ENCODE results near the gene FBXL15. TPM values are rescaled to one million over a fixed set of nuclear protein-coding genes. Genes with fewer than 3 reads are reported as not detected.

Gene FBXL15
- total RNA-seq, 2 donors from 2014 or later, result 22.2 to 36.3 TPM

DNA sequence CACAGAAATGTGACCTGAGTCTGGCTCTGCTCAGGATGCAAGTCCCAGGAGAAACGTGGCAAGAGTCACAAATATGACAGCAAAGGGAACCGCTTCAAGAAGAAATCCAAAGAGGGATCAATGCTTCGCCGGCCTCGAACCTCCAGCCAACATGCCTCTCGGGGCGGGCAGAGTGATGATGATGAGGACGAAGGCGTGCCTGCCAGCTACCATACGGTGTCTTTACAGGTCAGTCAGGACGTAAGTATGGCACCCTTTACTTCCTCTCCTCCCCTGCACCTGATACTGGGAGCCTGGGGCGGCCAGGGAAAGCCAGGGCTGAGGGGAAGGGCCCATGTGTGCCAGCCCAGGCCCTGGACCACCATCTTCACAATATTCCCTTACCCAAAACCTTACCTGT is 43.7 kb upstream of the FBXL15 start:
- peaks cover 8 to 18% of the 10 kb centered on the region in 2 donors for H3K36me3 ChIP-seq
- no peak overlapping the region for H3K27ac ChIP-seq
- H3K27me3 ChIP-seq (replicated peaks; ENCODE audit: insufficient read depth), result no peaks in the 10 kb centered on the region
- no peaks in the 10 kb centered on the region for H3K9me3 ChIP-seq
- DNase-seq (ENCODE audit: low spot score), result no peak
- H3K4me1 ChIP-seq (replicated peaks), result no peaks in the 10 kb centered on the region
- TF ChIP-seq POLR2AphosphoS5 (IDR thresholded peaks at IDR 0.05), result no peak
- TF ChIP-seq, protein P1, sequence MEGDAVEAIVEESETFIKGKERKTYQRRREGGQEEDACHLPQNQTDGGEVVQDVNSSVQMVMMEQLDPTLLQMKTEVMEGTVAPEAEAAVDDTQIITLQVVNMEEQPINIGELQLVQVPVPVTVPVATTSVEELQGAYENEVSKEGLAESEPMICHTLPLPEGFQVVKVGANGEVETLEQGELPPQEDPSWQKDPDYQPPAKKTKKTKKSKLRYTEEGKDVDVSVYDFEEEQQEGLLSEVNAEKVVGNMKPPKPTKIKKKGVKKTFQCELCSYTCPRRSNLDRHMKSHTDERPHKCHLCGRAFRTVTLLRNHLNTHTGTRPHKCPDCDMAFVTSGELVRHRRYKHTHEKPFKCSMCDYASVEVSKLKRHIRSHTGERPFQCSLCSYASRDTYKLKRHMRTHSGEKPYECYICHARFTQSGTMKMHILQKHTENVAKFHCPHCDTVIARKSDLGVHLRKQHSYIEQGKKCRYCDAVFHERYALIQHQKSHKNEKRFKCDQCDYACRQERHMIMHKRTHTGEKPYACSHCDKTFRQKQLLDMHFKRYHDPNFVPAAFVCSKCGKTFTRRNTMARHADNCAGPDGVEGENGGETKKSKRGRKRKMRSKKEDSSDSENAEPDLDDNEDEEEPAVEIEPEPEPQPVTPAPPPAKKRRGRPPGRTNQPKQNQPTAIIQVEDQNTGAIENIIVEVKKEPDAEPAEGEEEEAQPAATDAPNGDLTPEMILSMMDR (IDR thresholded peaks at IDR 0.05), result no peak
- TF ChIP-seq POLR2A (IDR thresholded peaks at IDR 0.05), result no peak
- intact Hi-C loops (cut with DNase I), result no loop called here
- H3K4me3 ChIP-seq, result no peak overlapping the region
- 96% methylated on average over 12 of the region's 12 CpGs for WGBS

DNA sequence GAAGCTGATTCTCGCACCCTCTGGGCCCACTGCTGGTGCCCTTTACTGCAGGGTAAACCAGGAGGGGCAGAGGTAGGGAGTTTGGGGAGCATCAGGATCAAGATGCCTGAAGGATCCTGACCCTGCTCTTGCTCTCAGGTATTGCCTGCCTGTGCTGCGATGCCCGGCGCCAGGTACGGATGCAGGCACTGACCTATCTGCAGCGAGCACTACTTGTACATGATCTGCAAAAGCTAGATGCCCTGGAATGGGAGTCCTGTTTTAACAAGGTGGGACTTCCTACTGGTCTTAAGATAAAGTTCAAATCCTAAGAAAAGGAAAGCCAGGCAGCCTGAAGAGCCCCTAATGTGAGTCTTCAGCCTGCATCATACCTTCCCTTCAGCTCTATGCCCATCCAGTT is 41.3 kb upstream of the FBXL15 start:
- Histone ChIP-seq H3K27ac (no peak overlapping the region), H3K4me1 (replicated peaks) (no peaks in the 10 kb centered on the region), H3K9me3 (no peaks in the 10 kb centered on the region), H3K27me3 (replicated peaks; ENCODE audit: insufficient read depth) (no peaks in the 10 kb centered on the region), H3K36me3 (peaks cover 8 to 29% of the 10 kb centered on the region in 2 donors), H3K4me3 (no peak overlapping the region)
- intact Hi-C loops (cut with DNase I), result no loop called here
- WGBS, result 92% methylated on average over 6 of the region's 6 CpGs
- DNase-seq (ENCODE audit: low spot score), result no peak
- no peak for TF ChIP-seq POLR2A (IDR thresholded peaks at IDR 0.05)
- no peak for TF ChIP-seq POLR2AphosphoS5 (IDR thresholded peaks at IDR 0.05)
- TF ChIP-seq, protein P1 (IDR thresholded peaks at IDR 0.05), result no peak

DNA sequence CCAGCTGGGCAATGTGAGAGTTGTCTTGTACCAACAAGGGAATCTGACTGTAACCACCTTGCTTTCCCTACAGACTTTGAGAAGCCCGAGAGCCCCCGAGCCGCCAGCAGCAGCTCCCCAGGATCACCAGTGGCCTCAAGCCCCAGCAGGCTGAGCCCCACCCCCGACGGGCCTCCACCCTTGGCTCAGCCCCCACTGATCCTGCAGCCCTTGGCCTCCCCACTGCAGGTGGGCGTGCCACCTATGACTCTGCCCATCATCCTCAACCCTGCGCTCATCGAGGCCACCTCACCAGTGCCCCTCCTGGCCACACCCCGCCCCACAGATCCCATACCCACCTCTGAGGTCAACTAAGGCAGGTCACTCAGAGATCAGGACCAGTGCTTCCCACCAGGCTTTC is 38.7 kb upstream of the FBXL15 start:
- H3K9me3 ChIP-seq, result no peaks in the 10 kb centered on the region
- intact Hi-C loops (cut with DNase I), result no loop called here
- DNase-seq (ENCODE audit: low spot score), result no peak
- no peak for TF ChIP-seq POLR2A (IDR thresholded peaks at IDR 0.05)
- TF ChIP-seq, protein P1 (IDR thresholded peaks at IDR 0.05), result no peak
- 85% methylated on average over 9 of the region's 9 CpGs for WGBS
- peaks cover 8 to 29% of the 10 kb centered on the region in 2 donors for H3K36me3 ChIP-seq
- no peaks in the 10 kb centered on the region for H3K27me3 ChIP-seq (replicated peaks; ENCODE audit: insufficient read depth)
- H3K4me1 ChIP-seq (replicated peaks), result no peaks in the 10 kb centered on the region
- H3K4me3 ChIP-seq, result no peak overlapping the region
- H3K27ac ChIP-seq, result no peak overlapping the region

DNA sequence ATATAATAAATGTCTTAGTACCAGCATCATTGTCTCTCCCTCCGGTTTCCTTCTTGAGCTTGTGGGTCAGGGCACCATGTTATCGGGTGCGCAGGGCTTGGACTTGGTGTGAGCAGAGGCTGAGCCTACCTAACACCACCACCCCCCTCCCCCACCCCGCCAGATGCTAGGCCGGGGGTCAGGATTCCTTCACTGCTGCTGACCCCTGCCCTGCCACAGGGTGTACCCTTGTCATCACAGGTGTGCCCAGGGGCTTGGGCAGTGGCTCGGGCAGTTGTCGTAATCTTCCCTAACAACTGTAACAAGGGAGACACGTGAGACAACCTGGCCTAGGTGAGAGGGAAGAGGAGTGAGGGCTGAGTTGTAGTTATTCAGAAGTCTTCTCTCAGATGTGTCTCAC is 37.8 kb upstream of the FBXL15 start:
- Histone ChIP-seq H3K27ac (no peak overlapping the region), H3K27me3 (replicated peaks; ENCODE audit: insufficient read depth) (no peaks in the 10 kb centered on the region), H3K36me3 (peaks cover 8 to 29% of the 10 kb centered on the region in 2 donors), H3K4me1 (replicated peaks) (no peaks in the 10 kb centered on the region), H3K9me3 (no peaks in the 10 kb centered on the region), H3K4me3 (no peak overlapping the region)
- no peak for DNase-seq (ENCODE audit: low spot score)
- intact Hi-C loops (cut with DNase I), result no loop called here
- 96% methylated on average over 8 of the region's 8 CpGs for WGBS
- TF ChIP-seq POLR2AphosphoS5 (IDR thresholded peaks at IDR 0.05) (no peak), POLR2A (IDR thresholded peaks at IDR 0.05) (no peak)
- TF ChIP-seq, protein P1 (IDR thresholded peaks at IDR 0.05), result no peak

DNA sequence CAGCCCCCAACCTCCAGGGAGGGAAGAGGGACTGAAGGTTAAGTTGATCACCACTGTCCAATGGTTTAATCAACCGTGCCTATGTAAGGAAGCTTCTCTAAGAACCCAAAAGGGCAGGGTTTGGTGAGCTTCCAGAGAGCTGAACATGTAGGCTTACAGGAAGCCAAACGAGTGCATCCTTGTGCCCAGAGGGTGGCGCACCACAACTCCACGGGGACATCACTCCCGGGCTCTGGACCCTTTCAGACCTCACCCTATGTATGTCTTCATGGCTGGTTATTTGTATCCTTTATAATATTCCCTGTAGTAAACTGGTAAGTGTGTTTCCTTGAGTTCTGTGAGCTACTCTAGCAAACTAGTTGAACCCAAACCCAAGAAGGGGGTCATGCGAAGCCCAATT is 36.6 kb upstream of the FBXL15 start:
- no peak overlapping the region for H3K4me3 ChIP-seq
- TF ChIP-seq, protein P1 (IDR thresholded peaks at IDR 0.05), result no peak
- TF ChIP-seq POLR2A (IDR thresholded peaks at IDR 0.05) (no peak), POLR2AphosphoS5 (IDR thresholded peaks at IDR 0.05) (no peak)
- no peaks in the 10 kb centered on the region for H3K4me1 ChIP-seq (replicated peaks)
- intact Hi-C loops (cut with DNase I), result no loop called here
- no peak for DNase-seq (ENCODE audit: low spot score)
- H3K27ac ChIP-seq, result no peak overlapping the region
- peaks cover 7 to 29% of the 10 kb centered on the region in 2 donors for H3K36me3 ChIP-seq
- H3K27me3 ChIP-seq (replicated peaks; ENCODE audit: insufficient read depth), result no peaks in the 10 kb centered on the region
- no peaks in the 10 kb centered on the region for H3K9me3 ChIP-seq
- 48% methylated on average over 6 of the region's 6 CpGs for WGBS
